ENCODE data around the gene GRIFIN. TPM values are rescaled to one million over a fixed set of nuclear protein-coding genes. Genes with fewer than 3 reads are reported as not detected.

GRIFIN gene
- total RNA-seq, 3 donors from 2014 or later = not detected

DNA sequence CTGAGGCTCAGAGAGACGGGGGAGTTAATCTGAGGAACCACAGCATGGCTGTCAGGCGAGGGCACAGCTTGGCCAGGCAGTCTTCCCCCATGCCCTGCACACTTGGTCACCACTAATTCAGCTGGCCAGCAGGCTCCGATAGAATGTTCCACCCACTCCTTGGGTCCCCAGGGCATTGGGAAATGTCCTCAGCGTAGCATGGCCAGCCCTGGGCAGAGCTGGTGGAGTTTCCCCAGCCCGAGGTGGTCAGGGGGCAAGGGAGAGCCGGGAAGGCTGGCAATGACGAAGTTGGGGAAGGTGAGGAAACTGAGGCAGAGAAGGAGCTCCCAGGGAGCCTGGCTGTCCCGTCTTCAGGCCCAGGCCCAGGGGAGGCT, 12.1 kb upstream of the GRIFIN start:
- ATAC-seq (no peak), DNase-seq (peak in 1 of 3 donors; percentile 52)
- peaks cover 2% of the 10 kb centered on the region for H3K4me1 ChIP-seq (ENCODE audit: low read depth)
- intact Hi-C loops (cut with DNase I, micrococcal nuclease) = no loop called here
- H3K4me3 ChIP-seq = no peak overlapping the region
- peaks cover 1% of the 10 kb centered on the region for H3K9me3 ChIP-seq
- TF ChIP-seq, protein P1, sequence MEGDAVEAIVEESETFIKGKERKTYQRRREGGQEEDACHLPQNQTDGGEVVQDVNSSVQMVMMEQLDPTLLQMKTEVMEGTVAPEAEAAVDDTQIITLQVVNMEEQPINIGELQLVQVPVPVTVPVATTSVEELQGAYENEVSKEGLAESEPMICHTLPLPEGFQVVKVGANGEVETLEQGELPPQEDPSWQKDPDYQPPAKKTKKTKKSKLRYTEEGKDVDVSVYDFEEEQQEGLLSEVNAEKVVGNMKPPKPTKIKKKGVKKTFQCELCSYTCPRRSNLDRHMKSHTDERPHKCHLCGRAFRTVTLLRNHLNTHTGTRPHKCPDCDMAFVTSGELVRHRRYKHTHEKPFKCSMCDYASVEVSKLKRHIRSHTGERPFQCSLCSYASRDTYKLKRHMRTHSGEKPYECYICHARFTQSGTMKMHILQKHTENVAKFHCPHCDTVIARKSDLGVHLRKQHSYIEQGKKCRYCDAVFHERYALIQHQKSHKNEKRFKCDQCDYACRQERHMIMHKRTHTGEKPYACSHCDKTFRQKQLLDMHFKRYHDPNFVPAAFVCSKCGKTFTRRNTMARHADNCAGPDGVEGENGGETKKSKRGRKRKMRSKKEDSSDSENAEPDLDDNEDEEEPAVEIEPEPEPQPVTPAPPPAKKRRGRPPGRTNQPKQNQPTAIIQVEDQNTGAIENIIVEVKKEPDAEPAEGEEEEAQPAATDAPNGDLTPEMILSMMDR (IDR thresholded peaks at IDR 0.05) = no peak
- no peaks in the 10 kb centered on the region for H3K36me3 ChIP-seq (ENCODE audit: low read depth)

DNA sequence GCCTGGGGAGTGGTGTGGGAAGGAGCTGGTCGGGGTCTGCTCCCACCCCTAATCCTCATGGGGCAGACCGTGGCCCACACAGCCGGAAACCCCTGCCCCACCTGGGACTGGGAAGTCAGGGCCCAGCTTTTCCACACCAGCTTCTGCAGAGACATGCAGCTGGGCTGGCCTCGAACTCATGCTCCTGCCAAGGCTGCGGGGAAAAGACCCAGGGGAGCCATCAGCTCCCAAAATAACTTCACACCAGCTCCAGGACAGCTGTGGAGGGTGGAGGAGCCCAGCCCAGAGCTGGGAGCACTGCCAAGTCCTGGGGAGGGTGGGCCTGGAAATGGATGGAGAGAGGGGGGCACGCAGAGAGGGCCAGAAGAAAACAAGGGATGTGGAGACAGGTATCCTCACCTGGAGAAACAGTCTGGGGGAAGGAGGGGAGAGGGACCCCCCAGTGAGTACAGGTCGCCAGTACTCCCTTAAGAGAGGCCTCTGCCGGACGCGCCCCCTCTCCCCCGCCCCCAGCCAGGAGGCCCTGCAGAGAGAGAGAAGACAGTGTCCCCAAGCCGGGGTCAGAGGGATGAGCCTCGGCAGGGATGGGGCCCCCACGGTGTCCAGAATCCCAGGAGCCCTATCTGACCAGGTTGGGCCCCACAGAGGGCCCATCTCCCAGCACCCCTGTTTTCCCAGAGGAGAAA, 11.5 kb upstream of the GRIFIN start:
- Histone ChIP-seq H3K4me1 (ENCODE audit: low read depth) (no peaks in the 10 kb centered on the region), H3K36me3 (ENCODE audit: low read depth) (no peaks in the 10 kb centered on the region), H3K4me3 (no peak overlapping the region), H3K9me3 (peaks cover 7% of the 10 kb centered on the region)
- no peak for ATAC-seq
- TF ChIP-seq, protein P1 (IDR thresholded peaks at IDR 0.05) = no peak
- intact Hi-C loops (cut with DNase I, micrococcal nuclease) = no loop called here
- DNase-seq = peak in 1 of 3 donors; percentile 24

DNA sequence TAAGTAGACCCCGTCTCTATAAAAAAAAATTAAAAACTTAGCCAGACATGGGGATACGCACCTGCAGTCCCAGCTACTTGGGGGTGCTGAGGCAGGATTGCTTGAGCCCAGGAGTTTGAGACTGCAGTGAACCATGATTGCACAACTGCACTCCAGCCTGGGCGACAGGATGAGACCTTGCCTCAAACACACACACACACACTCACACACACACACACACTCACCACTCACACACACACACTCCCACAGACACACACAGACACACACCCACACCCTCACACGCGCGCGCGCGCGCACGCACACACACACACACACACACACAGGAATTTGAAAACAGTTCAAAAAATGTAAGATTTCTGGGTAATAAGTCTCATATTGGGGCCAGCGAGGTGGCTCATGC, 8.7 kb upstream of the GRIFIN start:
- Histone ChIP-seq H3K9me3 (peaks cover 9% of the 10 kb centered on the region), H3K4me1 (ENCODE audit: low read depth) (no peaks in the 10 kb centered on the region), H3K36me3 (ENCODE audit: low read depth) (no peaks in the 10 kb centered on the region), H3K4me3 (no peak overlapping the region)
- DNase-seq (no peak), ATAC-seq (no peak)
- TF ChIP-seq, protein P1 (IDR thresholded peaks at IDR 0.05) = no peak
- intact Hi-C loops (cut with DNase I, micrococcal nuclease) = no loop called here

DNA sequence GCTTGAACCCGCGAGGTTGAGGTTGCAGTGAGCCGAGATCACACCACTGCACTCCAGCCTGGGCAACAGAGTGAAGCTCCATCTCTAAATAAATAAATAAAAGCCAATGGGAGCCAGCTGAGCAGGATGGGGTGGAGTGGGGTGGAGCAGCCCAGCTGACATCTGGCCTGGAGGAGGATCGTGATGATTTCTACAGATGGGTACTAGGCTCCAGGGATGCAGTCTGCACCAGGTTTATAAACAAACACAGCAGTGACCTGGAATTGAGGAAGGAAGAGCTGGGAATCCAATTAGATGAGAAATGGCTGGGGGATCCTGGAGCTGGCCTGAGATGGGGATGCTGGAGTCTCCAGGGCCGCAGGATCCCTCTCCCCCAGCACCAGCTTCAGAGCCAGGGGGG, 7.3 kb upstream of the GRIFIN start:
- peak; percentile 30 for ATAC-seq

DNA sequence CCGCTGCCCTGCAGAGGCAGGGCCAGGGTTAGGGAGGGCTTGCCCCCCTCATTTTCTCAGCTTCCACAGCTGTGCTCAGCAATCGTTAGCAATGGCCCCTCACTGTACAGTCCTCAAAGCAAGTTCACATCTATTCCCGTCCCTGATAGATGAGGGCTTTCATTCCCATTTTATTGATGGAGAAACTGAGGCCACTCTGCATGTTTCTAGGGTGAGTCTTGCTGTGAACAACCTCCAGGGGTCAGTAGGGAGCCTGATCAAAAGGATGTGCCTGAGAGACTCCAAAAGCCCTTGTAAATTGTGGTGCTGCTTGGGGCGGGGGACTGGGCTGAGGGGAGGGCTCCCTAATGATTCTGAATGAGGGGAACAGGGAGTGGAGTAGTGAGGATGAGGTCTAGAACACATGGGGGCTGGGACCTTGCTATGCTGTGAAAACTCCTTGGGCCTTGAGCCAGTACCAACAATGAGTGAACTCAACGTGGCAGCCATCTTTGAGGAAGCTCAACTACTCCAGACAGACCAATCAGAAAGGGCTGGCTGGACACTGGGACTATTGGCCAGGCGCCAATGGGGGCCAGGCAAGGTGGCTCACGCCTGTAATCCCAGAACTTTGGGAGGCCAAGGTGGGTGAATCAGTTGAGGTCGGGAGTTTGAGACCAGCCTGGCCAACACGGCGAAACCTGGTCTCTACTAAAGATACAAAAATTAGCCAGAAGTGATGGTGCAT, 6.7 kb upstream of the GRIFIN start:
- H3K4me1 ChIP-seq (ENCODE audit: low read depth) = peaks cover 12% of the 10 kb centered on the region
- intact Hi-C loops (cut with DNase I, micrococcal nuclease) = no loop called here
- DNase-seq (no peak), ATAC-seq (no peak)
- no peaks in the 10 kb centered on the region for H3K36me3 ChIP-seq (ENCODE audit: low read depth)
- H3K4me3 ChIP-seq = no peak overlapping the region
- TF ChIP-seq, protein P1 (IDR thresholded peaks at IDR 0.05) = no peak
- H3K9me3 ChIP-seq = peaks cover 9% of the 10 kb centered on the region

More for the DNA sequence above, 7.3 kb upstream of the GRIFIN start:
- intact Hi-C loops (cut with DNase I, micrococcal nuclease) = no loop called here
- H3K36me3 ChIP-seq (ENCODE audit: low read depth) = no peaks in the 10 kb centered on the region
- TF ChIP-seq, protein P1 (IDR thresholded peaks at IDR 0.05) = no peak
- DNase-seq = no peak
- peaks cover 6% of the 10 kb centered on the region for H3K4me1 ChIP-seq (ENCODE audit: low read depth)
- peaks cover 9% of the 10 kb centered on the region for H3K9me3 ChIP-seq
- no peak overlapping the region for H3K4me3 ChIP-seq

All from mucosa of descending colon (tissue), 3 donors.